ENCODE results near the gene CTNNBL1.

Gene CTNNBL1

GRCh38 chr20:37904008-37904642 is 210.3 kb downstream of the CTNNBL1 start:
- no peak for DNase-seq

GRCh38 chr20:37904845-37905373 is 211.1 kb downstream of the CTNNBL1 start:
- DNase-seq: no peak

- no peak for DNase-seq
Measured at GRCh38 chr20:37905671-37906613, 212.1 kb downstream of the CTNNBL1 start.

- DNase-seq: no peak
Measured at GRCh38 chr20:37907330-37907676, 213.5 kb downstream of the CTNNBL1 start.

- DNase-seq: no peak
Measured at GRCh38 chr20:37907677-37908401, 214.0 kb downstream of the CTNNBL1 start.

GRCh38 chr20:37911261-37911660 is 217.4 kb downstream of the CTNNBL1 start:
- DNase-seq: no peak

- DNase-seq: no peak
Measured at GRCh38 chr20:37911838-37912281, 218.0 kb downstream of the CTNNBL1 start.

GRCh38 chr20:37912874-37913273 is 219.0 kb downstream of the CTNNBL1 start:
- DNase-seq: no peak

- no peak for DNase-seq
Measured at GRCh38 chr20:37913567-37914366, 219.9 kb downstream of the CTNNBL1 start.

GRCh38 chr20:37914367-37914671 is 220.5 kb downstream of the CTNNBL1 start:
- no peak for DNase-seq

- no peak for DNase-seq
Measured at GRCh38 chr20:37914672-37915433, 221.0 kb downstream of the CTNNBL1 start.

- no peak for DNase-seq
Measured at GRCh38 chr20:37915434-37915787, 221.6 kb downstream of the CTNNBL1 start.

- DNase-seq: no peak
Measured at GRCh38 chr20:37915800-37916570, 222.2 kb downstream of the CTNNBL1 start.

GRCh38 chr20:37917461-37917860 is 223.6 kb downstream of the CTNNBL1 start:
- DNase-seq: no peak

- no peak for DNase-seq
Measured at GRCh38 chr20:37918035-37918434, 224.2 kb downstream of the CTNNBL1 start.

- no peak for DNase-seq
Measured at GRCh38 chr20:37919389-37920040, 225.7 kb downstream of the CTNNBL1 start.

- no peak for DNase-seq
Measured at GRCh38 chr20:37920270-37920669, 226.4 kb downstream of the CTNNBL1 start.

- no peak for DNase-seq
Measured at GRCh38 chr20:37920679-37921322, 227.0 kb downstream of the CTNNBL1 start.

- DNase-seq: no peak
Measured at GRCh38 chr20:37921341-37921929, 227.6 kb downstream of the CTNNBL1 start.

Measured in hippocampal formation (tissue), 2 donors.